Glomerular endothelial cell (primary cell): Measurements from ENCODE around the gene CYTH4. TPM values are rescaled to one million over a fixed set of nuclear protein-coding genes. Genes with fewer than 3 reads are reported as not detected.
"Not testable (repeated sequence)": the region's sequence is repeated elsewhere in the genome, so short reads cannot be mapped to it uniquely, and the experiment has no call there.

ENCODE experiments used
- DNase-seq: peaks from one replicate; pipeline ENCODE4 v3.0.0-alpha.2; 2011; ENCODE audit warnings: low read depth, low spot score; ENCODE audit errors: extremely low read depth
- total RNA-seq: library from RNA; depleted of rRNA; stranded (reverse); fragments of >200 nt; gene quantifications from 2 replicates; pipeline ENCODE4 v1.2.3, GENCODE V29; 2015

CYTH4 gene
- total RNA-seq, 1 donor from 2014 or later, result 0.47 TPM

GRCh38 chr22:37324340-37325038 is 42.2 kb downstream of the CYTH4 start:
- no peak for DNase-seq

GRCh38 chr22:37325039-37325395 is 42.7 kb downstream of the CYTH4 start:
- DNase-seq, result no peak

- DNase-seq, result no peak
Observed at GRCh38 chr22:37326726-37327125, 44.4 kb downstream of the CYTH4 start.

- DNase-seq, result no peak
Observed at GRCh38 chr22:37328017-37328416, 45.7 kb downstream of the CYTH4 start.

GRCh38 chr22:37328538-37329237 is 46.4 kb downstream of the CYTH4 start:
- not testable (repeated sequence) for DNase-seq

GRCh38 chr22:37329238-37330140 is 47.2 kb downstream of the CYTH4 start:
- DNase-seq, result no peak

- no peak for DNase-seq
Observed at GRCh38 chr22:37330200-37331033, 48.1 kb downstream of the CYTH4 start.

GRCh38 chr22:37331034-37331428 is 48.7 kb downstream of the CYTH4 start:
- DNase-seq, result no peak

GRCh38 chr22:37331856-37332536 is 49.7 kb downstream of the CYTH4 start:
- DNase-seq, result no peak

- DNase-seq, result no peak
Observed at GRCh38 chr22:37333724-37334460, 51.6 kb downstream of the CYTH4 start.

GRCh38 chr22:37334461-37334858 is 52.2 kb downstream of the CYTH4 start:
- no peak for DNase-seq

- no peak for DNase-seq
Observed at GRCh38 chr22:37334859-37335805, 52.8 kb downstream of the CYTH4 start.

- DNase-seq, result no peak
Observed at GRCh38 chr22:37335806-37336199, 53.5 kb downstream of the CYTH4 start.

- no peak for DNase-seq
Observed at GRCh38 chr22:37336579-37336978, 54.3 kb downstream of the CYTH4 start.

GRCh38 chr22:37337204-37337943 is 55.1 kb downstream of the CYTH4 start:
- DNase-seq, result no peak

- no peak for DNase-seq
Observed at GRCh38 chr22:37338539-37339246, 56.4 kb downstream of the CYTH4 start.
